ENCODE results near the gene KIF16B. TPM values are rescaled to one million over a fixed set of nuclear protein-coding genes. Genes with fewer than 3 reads are reported as not detected.
A peak's percentile ranks its signal among the peaks of the same experiment; 100 is the strongest.

Gene KIF16B
- polyA plus RNA-seq, 1 donor = 25.0 TPM

DNA sequence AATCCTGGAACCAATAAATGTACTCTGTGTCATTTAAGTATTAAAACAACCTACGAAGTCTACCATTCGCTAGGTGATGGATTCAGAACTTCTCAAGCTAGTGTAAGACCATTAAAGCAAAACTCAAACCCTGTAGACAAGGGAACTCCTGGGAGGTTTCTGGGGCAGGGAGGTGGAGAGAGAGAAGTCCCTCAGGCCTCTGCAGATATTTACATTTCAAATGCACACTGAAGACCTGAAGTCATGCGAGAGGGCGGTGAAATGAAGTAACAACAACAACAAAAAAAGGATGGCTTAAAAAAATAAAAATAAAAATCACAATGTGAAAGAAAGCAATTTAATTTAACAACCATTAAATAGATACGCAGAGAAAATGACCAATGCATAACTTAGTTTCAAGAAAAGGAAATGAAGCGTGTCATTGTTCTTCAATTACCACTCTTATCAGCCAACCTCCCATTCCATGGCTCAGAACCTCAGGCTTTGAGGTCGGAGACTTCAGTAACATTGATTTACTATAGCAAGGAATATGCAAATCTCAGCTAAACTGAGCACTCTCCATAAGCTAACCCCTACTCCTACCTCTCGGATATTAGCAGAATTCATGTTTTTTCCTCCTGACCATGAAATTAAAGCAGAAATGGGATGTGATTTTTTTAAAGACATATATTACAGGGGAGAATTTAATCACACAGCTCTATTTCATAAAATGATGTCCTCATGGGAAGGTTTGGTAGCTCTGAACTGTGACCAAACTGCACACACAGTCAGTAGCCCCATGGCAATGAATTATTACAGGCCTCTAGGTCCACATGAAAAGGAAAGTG lies 140.6 kb downstream of the KIF16B start:
- no peak for DNase-seq (ENCODE audit: low read depth)

DNA sequence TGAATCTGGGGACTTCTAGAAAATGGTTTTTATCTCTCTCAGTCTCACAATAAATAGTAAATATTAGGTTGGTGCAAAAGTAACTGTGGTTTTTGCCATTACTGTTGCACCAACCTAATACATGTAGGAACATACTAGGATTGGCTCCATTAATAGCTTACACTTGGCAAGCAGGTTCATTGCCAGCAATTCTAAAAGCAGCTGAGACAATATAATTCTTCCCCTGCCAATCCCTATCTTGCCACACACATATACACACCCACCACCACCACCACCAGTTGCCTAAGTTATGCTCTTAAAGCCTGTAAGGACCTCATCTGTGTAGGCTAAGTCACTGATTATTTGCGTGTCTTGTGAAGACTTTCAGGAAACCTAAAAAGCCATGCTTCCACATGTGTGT lies 145.1 kb downstream of the KIF16B start:
- DNase-seq (ENCODE audit: low read depth) = no peak

DNA sequence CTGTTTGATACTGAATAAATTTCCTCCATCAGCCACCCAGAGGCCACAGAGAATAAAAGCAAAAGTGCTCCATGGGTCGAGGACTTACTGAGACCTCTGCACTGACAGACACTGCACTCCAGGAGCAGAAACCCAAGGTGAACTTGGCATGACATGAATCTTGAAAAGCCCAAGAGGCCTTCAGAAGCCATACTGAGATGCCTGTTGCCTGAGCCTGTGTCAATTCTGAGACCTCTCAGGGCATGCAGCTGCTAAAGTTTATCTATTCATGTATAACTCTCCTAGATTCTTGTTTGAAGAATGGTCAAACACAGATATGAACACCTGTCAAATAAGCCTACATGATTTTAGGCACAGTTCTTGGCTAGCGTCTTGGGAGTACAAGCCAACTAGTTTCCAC lies 145.7 kb downstream of the KIF16B start:
- no peak for DNase-seq (ENCODE audit: low read depth)

DNA sequence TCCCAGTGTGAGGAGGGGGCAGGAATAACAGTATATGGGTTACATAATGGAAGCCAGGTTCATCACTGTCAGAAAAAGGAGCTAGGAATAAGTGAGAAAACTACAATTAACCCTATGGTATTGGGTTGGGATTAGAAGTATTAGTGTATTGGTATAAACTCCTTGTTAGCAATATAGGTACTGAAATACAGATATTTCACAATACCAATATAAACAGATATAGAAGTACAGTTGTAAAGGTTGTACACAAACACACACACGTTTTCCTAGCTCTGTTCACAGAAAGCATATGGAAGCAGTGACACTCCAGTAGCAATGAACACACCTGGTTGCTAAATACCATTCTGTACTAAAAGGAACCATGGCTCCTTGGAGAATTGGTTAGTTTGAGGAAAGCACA lies 148.5 kb downstream of the KIF16B start:
- DNase-seq (ENCODE audit: low read depth) = no peak

DNA sequence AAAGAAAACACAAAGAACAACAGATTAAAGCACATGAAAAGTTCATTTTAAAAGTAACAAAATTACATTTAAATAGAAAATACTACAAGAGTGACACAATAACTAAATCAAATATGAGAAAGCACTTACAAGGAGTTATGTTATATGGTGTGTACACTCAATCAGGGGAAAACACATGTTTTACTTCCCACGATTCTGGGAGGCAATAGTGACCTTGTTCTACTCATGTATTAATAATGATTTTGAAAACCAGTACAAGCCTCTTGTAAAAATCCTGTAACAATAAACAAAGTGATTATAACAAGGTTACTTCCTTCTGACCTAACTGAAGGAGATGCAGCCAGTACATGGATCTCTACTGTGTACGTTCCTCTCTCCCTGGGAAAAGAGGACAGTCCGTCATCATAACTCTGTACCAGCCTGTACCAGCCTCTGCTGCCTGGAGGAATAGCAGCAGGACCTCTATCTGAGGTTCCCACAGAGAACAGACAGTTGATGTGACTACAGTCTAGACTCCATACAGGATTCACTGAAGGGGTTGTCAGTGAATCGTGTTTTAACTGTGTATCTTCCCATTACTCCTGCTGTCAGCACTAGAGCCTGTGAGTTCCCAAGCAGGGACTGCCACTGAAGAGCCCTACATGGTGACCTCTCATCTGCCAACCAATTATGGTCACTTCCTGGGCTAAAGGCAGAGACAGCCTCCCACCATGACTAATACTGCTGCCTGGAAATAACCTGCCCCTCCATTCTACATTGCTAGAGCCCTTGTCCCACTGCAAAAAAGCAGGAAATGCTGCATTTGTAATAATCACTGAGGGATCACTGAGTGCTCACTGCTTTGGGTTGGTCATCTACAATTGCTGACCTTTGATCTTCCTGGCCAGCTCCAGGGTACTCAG lies 149.7 kb downstream of the KIF16B start:
- no peak for DNase-seq (ENCODE audit: low read depth)

DNA sequence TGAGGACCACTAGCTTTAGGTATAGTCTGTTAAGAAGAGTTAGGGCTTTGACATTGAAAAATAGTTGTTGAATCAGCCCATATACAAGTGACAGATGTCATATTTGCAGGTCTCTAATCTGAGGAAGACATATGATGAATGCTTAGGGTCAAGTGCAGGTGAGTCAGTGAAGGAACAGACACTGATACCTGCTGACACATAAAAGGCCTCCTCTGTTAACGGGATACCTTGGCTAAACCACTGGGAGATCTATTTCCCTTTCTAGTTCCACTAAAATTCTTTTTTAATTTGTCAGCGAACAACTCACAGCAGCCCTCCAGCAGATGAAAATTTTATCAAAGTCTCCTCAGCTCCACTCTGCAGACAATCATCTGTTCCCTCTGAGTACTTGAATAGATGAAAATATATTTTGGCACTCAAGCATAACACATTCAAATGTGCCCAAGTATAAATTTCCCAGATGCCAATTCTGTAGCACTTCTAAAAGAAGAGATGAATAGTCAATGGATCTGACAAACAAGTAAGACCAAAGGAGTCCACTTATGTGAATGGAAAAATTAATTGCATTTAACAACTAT lies 154.0 kb downstream of the KIF16B start:
- DNase-seq (ENCODE audit: low read depth) = no peak

DNA sequence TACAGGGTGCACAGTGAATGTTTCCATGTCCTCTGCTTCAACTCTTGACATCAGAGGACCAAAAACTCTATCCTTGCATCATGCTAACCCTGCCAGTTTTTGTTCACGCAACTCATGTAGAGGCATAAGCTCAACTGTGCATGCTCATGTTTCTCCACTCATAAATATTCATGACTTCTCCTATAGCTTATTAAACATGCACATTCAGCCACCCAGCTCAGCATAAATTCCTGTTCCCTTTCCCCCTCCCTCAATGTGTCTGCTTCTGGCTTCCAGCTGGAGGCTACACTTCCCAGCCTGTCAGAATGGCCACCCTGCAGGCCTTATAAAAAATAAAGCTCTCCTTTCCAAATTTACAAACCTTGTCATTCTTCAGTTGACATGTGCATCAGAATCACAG lies 154.6 kb downstream of the KIF16B start:
- no peak for DNase-seq (ENCODE audit: low read depth)

DNA sequence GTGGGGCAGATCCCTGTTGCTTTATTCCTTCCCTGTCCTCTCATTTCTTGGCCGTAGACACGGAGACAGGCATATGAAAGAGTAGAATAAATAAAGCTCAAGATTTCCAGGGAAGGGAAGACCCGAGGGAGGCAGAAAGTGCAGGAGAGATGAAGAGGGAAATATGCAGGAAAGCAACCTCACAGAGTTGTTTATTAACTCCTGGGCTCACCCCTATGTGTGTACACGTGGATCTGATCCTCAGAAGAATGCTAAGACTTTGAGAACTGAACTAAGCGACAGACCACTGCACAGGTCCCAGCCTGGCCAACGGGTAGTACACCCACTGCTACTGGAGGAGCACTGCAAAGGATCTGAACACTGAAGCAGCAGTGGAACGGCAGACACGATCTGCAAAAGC lies 156.2 kb downstream of the KIF16B start:
- no peak for DNase-seq (ENCODE audit: low read depth)

DNA sequence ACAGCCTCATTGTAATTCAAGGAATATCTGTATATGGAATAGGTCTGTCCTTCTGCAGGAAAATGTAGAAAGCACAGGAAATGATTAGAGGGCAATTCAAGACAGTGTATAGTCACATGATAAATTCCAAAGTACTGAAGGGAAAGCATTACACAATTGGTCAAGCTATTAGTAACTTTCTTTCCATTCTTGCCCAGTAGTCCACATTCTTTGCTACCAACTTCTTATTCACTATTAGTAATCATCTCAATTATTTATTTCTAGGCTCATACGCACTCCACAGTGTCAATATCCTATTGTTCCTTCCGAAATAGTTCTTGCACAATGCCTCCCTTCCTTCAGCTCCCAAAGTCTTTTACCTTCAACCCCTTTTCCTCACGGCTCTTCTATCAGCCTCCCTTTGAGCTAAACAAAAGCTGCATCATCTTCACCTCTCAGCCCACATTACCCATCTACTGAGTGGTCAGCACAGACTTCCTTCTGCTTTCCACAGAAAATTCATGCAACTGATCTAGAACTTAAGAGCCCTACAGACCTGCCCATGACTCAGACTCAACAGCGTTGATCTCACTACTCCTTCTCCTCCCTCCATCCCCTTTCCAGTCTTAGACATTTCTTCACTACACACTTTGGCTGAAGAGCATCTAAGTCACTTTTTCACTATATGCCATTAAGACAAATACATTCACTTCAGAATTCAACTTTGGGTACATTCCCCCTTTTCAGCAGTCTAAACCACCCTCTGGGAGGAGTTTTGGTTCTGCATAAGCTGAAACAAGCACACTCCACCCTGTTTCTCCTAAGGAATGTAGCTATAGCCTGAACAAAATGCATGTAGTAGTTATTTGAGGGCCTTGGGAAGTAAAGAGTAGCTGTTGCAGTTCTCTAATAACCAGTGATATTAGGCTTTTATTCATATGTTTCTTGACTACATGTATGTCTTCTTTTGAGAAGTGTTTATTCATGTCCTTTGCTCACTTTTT lies 157.9 kb downstream of the KIF16B start:
- no peak for DNase-seq (ENCODE audit: low read depth)

DNA sequence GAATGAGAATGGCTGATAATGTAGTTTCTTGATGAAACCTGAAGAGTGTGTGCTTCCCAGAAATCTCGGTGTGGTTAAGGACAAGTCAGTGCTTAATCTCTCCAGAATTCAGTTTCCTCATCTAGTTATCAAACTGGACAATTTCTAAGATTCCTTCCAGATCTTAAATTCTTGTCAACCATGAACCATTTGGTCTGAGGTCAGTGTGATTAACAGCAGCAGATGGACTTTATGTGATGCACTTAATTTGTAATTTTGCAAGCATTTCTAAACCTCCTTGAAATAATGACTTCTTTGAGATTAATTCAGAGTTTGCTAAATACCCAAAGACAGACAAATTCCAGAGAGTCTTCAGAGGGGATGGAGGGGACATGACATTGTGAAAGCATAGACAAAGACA lies 160.3 kb downstream of the KIF16B start:
- no peak for DNase-seq (ENCODE audit: low read depth)

DNA sequence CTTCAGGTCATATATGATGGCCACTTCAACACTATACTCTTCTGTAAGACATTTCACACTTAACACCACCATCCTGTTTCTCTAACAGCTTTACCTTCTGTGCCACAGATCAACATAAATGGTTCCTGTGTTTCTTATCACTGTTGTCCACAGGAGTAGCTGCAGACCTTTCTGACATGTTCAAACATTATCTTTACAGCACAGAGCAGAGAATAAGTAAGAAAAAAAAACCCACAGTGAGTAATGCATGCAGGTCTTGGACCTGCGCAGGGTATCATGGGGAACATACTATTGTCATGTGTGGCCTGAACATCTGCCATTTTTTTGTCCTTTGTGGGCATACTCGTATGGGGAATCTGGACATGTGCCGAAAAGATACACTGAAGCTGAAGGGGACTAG lies 161.9 kb downstream of the KIF16B start:
- no peak for DNase-seq (ENCODE audit: low read depth)

DNA sequence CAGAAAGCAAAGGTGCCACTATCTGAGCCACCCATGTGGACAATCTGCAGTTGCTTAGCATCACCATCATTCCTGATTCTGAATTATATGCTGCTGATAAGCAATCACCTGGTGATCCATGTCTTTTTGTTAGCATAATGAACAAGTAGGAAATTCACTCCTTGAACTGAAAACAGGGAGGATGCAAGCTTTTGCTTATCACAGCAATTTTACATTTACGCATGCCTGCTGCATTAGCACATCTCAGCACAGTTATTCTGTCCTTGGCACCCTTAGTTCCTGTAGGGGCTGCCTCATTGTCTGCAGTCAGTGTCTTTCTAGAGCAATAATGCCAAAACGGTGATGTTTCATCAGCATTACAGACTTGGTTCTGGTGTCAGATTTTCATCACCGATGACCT lies 162.6 kb downstream of the KIF16B start:
- no peak for DNase-seq (ENCODE audit: low read depth)

DNA sequence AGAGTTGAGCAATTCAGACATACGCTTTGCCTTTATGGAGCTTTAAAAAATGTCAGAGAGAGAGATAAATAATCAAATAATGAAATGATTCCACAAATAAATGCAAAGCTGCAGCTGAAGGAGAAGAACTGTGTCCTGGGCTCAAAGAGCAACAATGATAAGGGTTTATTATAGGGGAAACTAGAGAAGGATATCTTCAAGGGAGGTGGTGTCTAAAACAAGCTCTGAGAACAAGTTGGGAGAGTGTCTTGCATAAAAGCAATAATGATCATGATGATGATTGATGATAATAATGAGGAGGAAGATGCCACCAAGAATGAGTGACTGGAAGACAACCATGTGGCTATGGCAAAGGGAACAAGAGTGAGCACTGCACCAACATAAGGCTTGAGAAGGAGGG lies 164.3 kb downstream of the KIF16B start:
- no peak for DNase-seq (ENCODE audit: low read depth)

DNA sequence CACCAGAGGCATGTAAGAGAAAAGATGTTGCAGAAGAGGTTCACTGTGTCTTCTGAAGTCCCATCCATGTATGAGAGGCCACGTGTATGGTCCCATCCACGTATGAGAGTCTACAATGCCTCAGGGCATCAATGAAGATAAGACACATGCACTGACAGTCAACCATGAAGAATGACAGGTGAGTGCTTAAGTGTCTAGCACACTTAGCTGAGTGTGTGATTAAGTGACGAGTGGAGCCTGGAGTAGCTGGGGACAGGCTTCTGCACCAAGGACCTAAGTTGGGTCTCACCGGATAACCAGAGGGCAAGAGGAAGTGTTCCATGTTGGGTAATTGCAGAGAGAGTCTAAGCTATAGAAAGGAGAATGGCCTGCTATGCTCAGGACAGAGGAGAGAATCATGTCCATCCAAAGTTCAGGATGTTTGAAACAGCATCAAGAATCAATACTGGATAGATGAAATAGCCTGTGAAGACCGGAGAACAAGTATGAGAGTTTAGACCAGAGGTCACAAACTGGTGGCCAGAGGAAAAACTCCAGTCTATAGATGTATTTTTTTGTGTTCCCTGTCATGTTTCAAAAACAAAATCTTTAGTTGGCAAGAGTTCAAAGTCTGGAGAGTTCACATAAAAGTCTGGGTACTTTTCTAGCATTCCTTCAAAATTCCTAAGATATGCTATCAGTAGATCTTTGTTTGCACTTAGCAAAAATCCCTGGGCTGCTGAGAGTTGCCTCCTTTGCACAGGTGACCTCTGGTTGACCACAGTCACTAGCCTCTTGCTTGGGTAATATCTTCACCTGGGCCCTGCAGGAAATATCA lies 165.8 kb downstream of the KIF16B start:
- DNase-seq (ENCODE audit: low read depth) = no peak

DNA sequence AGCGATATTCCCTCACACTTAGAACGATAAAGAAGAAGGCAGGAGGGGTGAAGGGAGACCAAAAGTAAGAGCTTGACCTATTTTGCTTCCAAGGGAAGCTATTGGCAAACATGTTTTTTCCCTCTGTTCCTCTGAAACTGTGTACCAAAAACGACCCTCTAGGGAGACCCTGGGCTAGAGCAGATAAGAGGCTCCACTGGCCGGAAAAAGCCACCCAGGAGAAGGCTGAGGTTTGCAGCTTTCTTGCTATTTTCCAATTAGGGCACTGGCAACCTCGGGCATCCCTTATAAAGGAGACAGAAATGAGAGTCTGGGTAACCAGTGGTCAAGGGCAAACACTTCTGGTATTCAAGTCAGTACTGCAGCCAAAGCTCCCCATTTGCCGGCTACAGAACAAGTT lies 168.0 kb downstream of the KIF16B start:
- DNase-seq (ENCODE audit: low read depth) = no peak

DNA sequence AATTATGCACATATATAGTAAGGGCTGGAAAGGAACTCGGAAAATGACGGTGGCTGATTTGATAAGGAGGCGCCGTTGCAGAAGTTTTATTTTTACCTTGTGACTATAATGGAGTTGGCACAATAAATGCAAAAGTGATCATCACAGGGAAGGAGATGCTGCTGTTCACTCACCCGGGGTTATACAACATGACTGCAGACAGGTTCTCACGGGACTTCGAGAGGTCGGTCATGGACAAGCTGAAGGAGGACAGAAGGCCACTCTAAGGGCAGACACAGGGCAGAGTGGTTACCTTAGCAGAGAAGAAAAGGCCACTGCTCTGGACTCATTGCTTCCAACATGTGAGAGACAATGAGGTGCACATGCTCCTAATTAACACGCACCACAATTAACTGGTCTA lies 168.6 kb downstream of the KIF16B start:
- no peak for DNase-seq (ENCODE audit: low read depth)

DNA sequence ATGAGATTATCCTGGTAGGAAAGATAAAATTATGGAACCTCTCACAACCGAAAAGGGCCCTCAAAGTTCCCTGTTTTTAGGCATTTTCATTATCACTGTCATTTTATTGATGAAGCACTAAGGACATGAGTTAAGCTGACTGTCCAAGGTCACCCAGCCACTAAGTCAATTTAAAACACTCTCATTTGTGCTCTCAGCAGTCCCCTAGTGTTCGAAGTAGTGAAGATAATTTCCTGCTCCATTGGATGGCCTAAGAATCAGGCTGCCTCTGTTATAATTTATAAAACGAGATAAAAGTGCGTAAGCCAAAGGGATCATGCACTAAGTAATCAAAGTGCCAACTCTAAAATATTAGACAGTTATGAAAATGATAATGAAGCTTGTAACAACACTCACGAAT lies 169.1 kb downstream of the KIF16B start:
- DNase-seq (ENCODE audit: low read depth) = no peak

DNA sequence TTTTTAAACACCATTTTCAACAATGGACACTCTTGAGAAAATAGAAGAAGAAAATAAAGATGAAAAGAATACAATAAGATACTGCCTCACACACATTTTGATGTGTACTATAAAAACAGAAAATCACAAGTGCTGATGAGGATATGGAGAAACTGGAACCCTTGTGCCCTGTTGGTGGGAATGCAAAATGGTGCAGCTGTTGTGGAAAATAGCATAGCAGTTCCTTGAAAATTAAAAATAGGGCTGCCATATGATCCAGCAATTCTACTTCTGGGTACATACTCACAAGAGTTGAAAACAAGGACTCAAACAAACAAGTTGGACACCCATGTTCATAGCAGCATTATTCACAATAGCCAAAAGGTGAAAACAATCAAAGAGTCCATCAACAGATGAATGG lies 173.0 kb downstream of the KIF16B start:
- DNase-seq (ENCODE audit: low read depth) = no peak

DNA sequence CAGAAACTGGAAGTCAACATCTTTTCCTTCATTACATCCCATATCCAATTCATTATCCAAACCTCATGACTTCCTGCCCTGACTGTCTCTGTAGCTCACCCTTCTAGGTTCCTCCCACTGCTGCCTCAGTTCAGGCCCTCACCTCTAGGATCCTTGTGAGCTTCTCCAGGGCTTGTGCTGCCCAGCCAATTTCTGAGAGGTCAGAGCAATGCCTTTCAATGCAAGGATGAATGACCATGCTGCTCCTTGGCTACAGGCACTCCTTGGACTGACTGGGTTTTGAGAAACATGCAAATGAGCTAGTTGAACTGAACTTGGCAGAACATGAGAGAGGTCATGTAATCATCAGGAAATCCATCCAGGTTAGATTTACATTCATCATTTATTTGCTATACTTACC lies 173.4 kb downstream of the KIF16B start:
- DNase-seq (ENCODE audit: low read depth) = no peak

DNA sequence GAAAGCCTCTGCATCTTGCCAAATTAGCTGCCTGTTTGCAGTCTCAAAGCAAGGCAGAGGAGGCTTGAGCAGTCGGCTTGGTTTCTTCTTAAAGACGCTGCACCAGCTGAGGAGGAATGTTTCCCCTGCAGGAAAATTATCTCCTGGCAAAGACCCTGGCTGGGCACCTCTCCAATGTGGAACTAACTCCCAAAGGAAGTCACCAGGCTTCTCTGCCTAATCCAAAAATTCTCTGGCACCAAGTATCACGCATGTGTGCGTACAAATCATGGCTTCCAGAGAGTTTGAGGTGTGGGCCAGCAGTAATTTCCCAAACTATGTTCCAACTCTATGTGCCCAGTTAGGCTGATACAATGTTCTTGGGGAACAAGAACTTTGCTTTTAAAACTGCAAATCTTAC lies 176.2 kb downstream of the KIF16B start:
- peak; percentile 28 for DNase-seq (ENCODE audit: low read depth)

DNA sequence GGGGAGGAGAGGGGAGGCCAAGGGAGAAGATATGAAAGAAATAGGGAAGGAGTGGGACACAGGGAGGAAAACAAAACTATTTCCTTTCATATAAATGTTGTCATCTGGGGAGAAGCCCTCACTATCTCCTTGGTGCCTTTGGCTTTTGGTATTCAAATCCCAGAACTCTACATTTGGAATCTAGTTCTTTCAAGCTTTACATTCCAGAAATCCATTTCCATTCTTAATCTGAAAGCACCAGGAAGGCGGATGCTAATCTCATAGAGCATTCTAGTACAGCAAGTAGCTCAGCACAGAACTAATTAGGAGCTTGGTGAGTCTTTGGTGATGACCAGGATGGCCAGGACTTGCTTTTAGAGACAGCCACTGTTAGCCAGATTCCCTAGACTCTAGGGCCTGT lies 177.9 kb downstream of the KIF16B start:
- DNase-seq (ENCODE audit: low read depth) = no peak
